Nephron (organoid): ENCODE measurements around the gene FSTL4.

Experiments used
- H3K27ac Mint-ChIP-seq, 3 experiments: 2 replicates each; pipeline ENCODE4 v1.8.0; 2020; ENCODE audit warnings: mixed read lengths in 3 of 3, mild to moderate bottlenecking in 2 of 3, moderate library complexity in 1 of 3
- H3K27me3 Mint-ChIP-seq: 2 replicates; pipeline ENCODE4 v1.8.0; 2021; ENCODE audit warnings: low read depth, mild to moderate bottlenecking, moderate library complexity, mixed read lengths
- H3K36me3 Mint-ChIP-seq: 2 replicates; pipeline ENCODE4 v1.8.0; 2020; ENCODE audit warnings: low read depth, mixed read lengths
- H3K4me1 Mint-ChIP-seq: 2 replicates; pipeline ENCODE4 v1.8.0; 2020; ENCODE audit warnings: mixed read lengths
- H3K4me3 Mint-ChIP-seq, 3 experiments: 2 replicates each; pipeline ENCODE4 v1.8.0; 2020; ENCODE audit warnings: mild to moderate bottlenecking in 3 of 3, mixed read lengths in 3 of 3, moderate library complexity in 2 of 3
- H3K9me3 Mint-ChIP-seq: 2 replicates; pipeline ENCODE4 v1.8.0; 2020; ENCODE audit warnings: mixed read lengths
- TF ChIP-seq, protein P1 (sequence below), 3 experiments: fragments of 200-600 bp; sonication (generic); IDR thresholded peaks; one replicate each; pipeline ENCODE4 v1.5.0; 2021; ENCODE audit warnings: antibody characterized with exemption in 3 of 3; ENCODE audit not compliant: unreplicated experiment in 3 of 3

The FSTL4 gene

DNA sequence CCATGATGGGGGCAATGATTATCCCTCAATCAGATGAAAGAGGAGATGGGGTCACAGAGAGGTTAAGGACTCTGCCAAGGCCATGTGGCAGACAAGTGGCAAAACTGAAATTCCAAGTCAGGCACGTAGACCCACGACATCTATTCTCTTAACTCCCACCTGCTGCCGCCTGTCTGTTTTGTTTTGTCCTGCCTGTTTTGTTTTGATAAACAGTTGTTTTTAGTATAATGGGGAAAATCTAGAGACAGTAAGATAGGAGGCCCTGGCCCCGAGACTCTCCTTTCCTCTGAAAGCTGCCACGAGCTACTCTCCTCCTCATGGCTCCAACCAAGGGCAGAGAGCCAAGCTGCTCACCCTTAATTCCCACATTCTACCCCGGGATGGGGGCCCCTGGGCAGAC is 4.9 kb downstream of the FSTL4 start:
- Mint-ChIP-seq H3K27ac (no peak overlapping the region), H3K27me3 (peaks cover 84% of the 10 kb centered on the region), H3K4me1 (peaks cover 8% of the 10 kb centered on the region), H3K4me3 (no peak overlapping the region), H3K9me3 (no peaks in the 10 kb centered on the region), H3K36me3 (no peaks in the 10 kb centered on the region)
- TF ChIP-seq, protein P1, sequence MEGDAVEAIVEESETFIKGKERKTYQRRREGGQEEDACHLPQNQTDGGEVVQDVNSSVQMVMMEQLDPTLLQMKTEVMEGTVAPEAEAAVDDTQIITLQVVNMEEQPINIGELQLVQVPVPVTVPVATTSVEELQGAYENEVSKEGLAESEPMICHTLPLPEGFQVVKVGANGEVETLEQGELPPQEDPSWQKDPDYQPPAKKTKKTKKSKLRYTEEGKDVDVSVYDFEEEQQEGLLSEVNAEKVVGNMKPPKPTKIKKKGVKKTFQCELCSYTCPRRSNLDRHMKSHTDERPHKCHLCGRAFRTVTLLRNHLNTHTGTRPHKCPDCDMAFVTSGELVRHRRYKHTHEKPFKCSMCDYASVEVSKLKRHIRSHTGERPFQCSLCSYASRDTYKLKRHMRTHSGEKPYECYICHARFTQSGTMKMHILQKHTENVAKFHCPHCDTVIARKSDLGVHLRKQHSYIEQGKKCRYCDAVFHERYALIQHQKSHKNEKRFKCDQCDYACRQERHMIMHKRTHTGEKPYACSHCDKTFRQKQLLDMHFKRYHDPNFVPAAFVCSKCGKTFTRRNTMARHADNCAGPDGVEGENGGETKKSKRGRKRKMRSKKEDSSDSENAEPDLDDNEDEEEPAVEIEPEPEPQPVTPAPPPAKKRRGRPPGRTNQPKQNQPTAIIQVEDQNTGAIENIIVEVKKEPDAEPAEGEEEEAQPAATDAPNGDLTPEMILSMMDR (IDR thresholded peaks at IDR 0.05; ENCODE audit: unreplicated experiment in 3 of 3), result no peak

- TF ChIP-seq, protein P1 (IDR thresholded peaks at IDR 0.05; ENCODE audit: unreplicated experiment in 3 of 3), result no peak
- no peaks in the 10 kb centered on the region for H3K9me3 Mint-ChIP-seq
- H3K27me3 Mint-ChIP-seq, result peaks cover 90% of the 10 kb centered on the region
- no peaks in the 10 kb centered on the region for H3K36me3 Mint-ChIP-seq
- no peak overlapping the region for H3K4me3 Mint-ChIP-seq
- H3K4me1 Mint-ChIP-seq, result peaks cover 8% of the 10 kb centered on the region
- no peak overlapping the region for H3K27ac Mint-ChIP-seq
Observed at GRCh38 chr5:133606835-133607234, 5.5 kb downstream of the FSTL4 start.

DNA sequence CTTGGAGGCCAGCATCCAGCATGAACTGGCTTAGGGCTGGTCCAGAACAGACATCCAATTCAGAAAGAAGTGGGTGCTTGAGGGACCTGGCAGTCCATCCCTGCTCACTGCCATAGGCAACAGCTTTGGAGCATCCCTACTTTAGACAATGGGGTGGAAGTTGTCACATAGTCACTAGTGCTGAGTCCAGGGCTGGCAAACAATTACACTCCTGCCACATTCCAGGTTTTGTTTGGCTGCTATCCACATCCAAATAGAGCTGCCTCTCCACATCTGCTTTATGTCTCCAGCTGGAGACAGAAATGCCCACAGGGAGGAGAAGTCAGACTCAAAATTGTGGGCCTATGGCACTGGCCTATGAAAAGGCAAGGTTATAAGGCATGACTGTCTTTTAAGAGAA is 7.0 kb downstream of the FSTL4 start:
- TF ChIP-seq, protein P1 (IDR thresholded peaks at IDR 0.05; ENCODE audit: unreplicated experiment in 3 of 3), result no peak
- Mint-ChIP-seq H3K4me3 (no peak overlapping the region), H3K27ac (no peak overlapping the region), H3K9me3 (no peaks in the 10 kb centered on the region), H3K4me1 (peaks cover 3% of the 10 kb centered on the region), H3K27me3 (peaks cover 87% of the 10 kb centered on the region), H3K36me3 (no peaks in the 10 kb centered on the region)

- H3K9me3 Mint-ChIP-seq, result no peaks in the 10 kb centered on the region
- H3K27me3 Mint-ChIP-seq, result peaks cover 78% of the 10 kb centered on the region
- H3K4me3 Mint-ChIP-seq, result no peak overlapping the region
- H3K27ac Mint-ChIP-seq, result no peak overlapping the region
- peaks cover 3% of the 10 kb centered on the region for H3K4me1 Mint-ChIP-seq
- TF ChIP-seq, protein P1 (IDR thresholded peaks at IDR 0.05; ENCODE audit: unreplicated experiment in 3 of 3), result no peak
- H3K36me3 Mint-ChIP-seq, result no peaks in the 10 kb centered on the region
Observed at GRCh38 chr5:133603711-133604110, 8.6 kb downstream of the FSTL4 start.

DNA sequence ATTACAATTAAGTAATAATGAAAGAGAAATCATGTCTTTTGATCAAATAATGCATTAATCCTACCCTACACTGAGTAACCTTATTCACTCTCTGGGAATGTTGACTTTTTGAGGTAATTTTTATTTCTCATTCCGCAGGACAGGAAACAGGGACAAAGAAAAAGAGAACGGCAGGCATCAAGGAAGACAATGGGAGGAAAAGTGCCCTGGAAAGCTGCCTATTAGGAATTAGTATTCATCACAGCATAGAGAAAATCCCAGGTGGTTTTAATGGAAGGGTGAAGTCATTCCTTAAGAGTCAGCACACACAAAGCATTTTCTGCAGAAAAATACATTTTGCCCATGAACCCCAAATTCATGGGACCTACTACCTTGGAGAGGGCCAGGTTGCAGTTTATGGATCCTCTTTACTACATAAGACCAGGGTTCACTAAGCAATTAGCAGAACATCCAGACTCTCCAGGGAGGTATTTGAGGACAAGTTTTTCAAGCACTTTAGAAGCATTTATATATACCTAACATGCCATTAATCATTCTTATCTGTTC is 9.4 kb downstream of the FSTL4 start:
- Mint-ChIP-seq H3K27me3 (peaks cover 70% of the 10 kb centered on the region), H3K4me1 (peaks cover 3% of the 10 kb centered on the region), H3K27ac (no peak overlapping the region), H3K9me3 (no peaks in the 10 kb centered on the region), H3K36me3 (no peaks in the 10 kb centered on the region), H3K4me3 (no peak overlapping the region)
- TF ChIP-seq, protein P1 (IDR thresholded peaks at IDR 0.05; ENCODE audit: unreplicated experiment in 3 of 3), result no peak

DNA sequence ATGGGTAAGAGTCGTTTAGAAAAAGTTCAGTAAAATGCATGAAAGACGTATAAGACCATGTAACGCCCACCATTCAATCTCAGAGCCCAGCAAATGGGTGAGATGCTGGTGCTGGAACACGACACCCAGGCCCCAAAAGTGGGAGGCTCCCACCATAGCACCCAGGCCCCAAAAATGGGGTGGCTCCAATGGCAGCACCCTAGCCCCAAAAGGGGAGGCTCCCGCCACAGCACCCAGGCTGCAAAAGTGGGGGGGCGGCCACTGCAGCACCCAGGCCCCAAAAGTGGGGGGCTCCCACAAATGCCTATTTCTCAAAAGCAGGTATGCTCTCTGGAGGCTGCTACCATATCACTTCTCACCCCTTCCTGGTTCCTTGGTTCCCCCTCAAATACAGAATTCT is 12.7 kb downstream of the FSTL4 start:
- H3K36me3 Mint-ChIP-seq, result no peaks in the 10 kb centered on the region
- TF ChIP-seq, protein P1 (IDR thresholded peaks at IDR 0.05; ENCODE audit: unreplicated experiment in 3 of 3), result no peak
- no peak overlapping the region for H3K4me3 Mint-ChIP-seq
- no peaks in the 10 kb centered on the region for H3K4me1 Mint-ChIP-seq
- no peaks in the 10 kb centered on the region for H3K9me3 Mint-ChIP-seq
- H3K27ac Mint-ChIP-seq, result no peak overlapping the region
- H3K27me3 Mint-ChIP-seq, result peaks cover 57% of the 10 kb centered on the region
